HG03571 (cell line): ENCODE measurements around the gene MBTPS1.

Experiments used
- ATAC-seq: cut with Tn5 transposase; IDR thresholded peaks from one replicate; pipeline ENCODE4 v1.9.1; 2021; ENCODE audit not compliant: unreplicated experiment

Gene MBTPS1

GRCh38 chr16:84040823-84041820, 75.6 kb downstream of the MBTPS1 start:
- no peak for ATAC-seq

GRCh38 chr16:84040226-84040822, 76.4 kb downstream of the MBTPS1 start:
- ATAC-seq = no peak

GRCh38 chr16:84039696-84040095, 77.0 kb downstream of the MBTPS1 start:
- no peak for ATAC-seq

GRCh38 chr16:84038469-84038868, 78.3 kb downstream of the MBTPS1 start:
- no peak for ATAC-seq

- no peak for ATAC-seq
Measured at GRCh38 chr16:84036982-84037425, 79.7 kb downstream of the MBTPS1 start.

GRCh38 chr16:84036131-84036530, 80.6 kb downstream of the MBTPS1 start:
- no peak for ATAC-seq

- ATAC-seq = no peak
Measured at GRCh38 chr16:84034516-84034915, 82.2 kb downstream of the MBTPS1 start.

GRCh38 chr16:84033251-84034195, 83.2 kb downstream of the MBTPS1 start:
- ATAC-seq = no peak

GRCh38 chr16:84032458-84033178, 84.1 kb downstream of the MBTPS1 start:
- ATAC-seq = no peak

- ATAC-seq = no peak
Measured at GRCh38 chr16:84031556-84031955, 85.2 kb downstream of the MBTPS1 start.

GRCh38 chr16:84029297-84030047, 87.3 kb downstream of the MBTPS1 start:
- ATAC-seq = no peak

- ATAC-seq = no peak
Measured at GRCh38 chr16:84027625-84028024, 89.1 kb downstream of the MBTPS1 start.

- ATAC-seq = no peak
Measured at GRCh38 chr16:84026606-84027005, 90.1 kb downstream of the MBTPS1 start.

GRCh38 chr16:84024854-84025253, 91.9 kb downstream of the MBTPS1 start:
- ATAC-seq = no peak

GRCh38 chr16:84022644-84023043, 94.1 kb downstream of the MBTPS1 start:
- ATAC-seq = no peak

GRCh38 chr16:84021488-84021887, 95.3 kb downstream of the MBTPS1 start:
- ATAC-seq = no peak

GRCh38 chr16:84020353-84020752, 96.4 kb downstream of the MBTPS1 start:
- ATAC-seq = no peak

GRCh38 chr16:84018710-84019109, 98.0 kb downstream of the MBTPS1 start:
- no peak for ATAC-seq

- ATAC-seq = no peak
Measured at GRCh38 chr16:84016477-84016876, 100.3 kb downstream of the MBTPS1 start.

- ATAC-seq = no peak
Measured at GRCh38 chr16:84015399-84015798, 101.3 kb downstream of the MBTPS1 start.
